Glutamatergic neuron (in vitro differentiated cells): ENCODE measurements around the gene DUSP23. TPM values are rescaled to one million over a fixed set of nuclear protein-coding genes. Genes with fewer than 3 reads are reported as not detected.

ENCODE experiments used
- DNase-seq: peaks from one replicate; pipeline ENCODE4 v3.0.0; 2022
- H3K27ac Mint-ChIP-seq: one replicate; pipeline ENCODE4 v1.8.0; 2020; ENCODE audit warnings: mild to moderate bottlenecking, mixed read lengths, inconsistent platforms; ENCODE audit not compliant: unreplicated experiment
- H3K27me3 Mint-ChIP-seq: one replicate; pipeline ENCODE4 v1.8.0; 2020; ENCODE audit warnings: mild to moderate bottlenecking, moderate library complexity, mixed read lengths, inconsistent platforms; ENCODE audit not compliant: unreplicated experiment
- H3K36me3 Mint-ChIP-seq: one replicate; pipeline ENCODE4 v1.8.0; 2020; ENCODE audit warnings: mild to moderate bottlenecking, mixed read lengths, inconsistent platforms; ENCODE audit not compliant: unreplicated experiment
- H3K4me1 Mint-ChIP-seq: one replicate; pipeline ENCODE4 v1.8.0; 2020; ENCODE audit warnings: mild to moderate bottlenecking, low read depth, mixed read lengths, inconsistent platforms; ENCODE audit not compliant: unreplicated experiment
- H3K4me3 Mint-ChIP-seq: one replicate; pipeline ENCODE4 v1.8.0; 2020; ENCODE audit warnings: mild to moderate bottlenecking, mixed read lengths, inconsistent platforms; ENCODE audit not compliant: unreplicated experiment
- H3K9me3 Mint-ChIP-seq: one replicate; pipeline ENCODE4 v1.8.0; 2020; ENCODE audit warnings: mild to moderate bottlenecking, moderate library complexity, mixed read lengths, inconsistent platforms; ENCODE audit not compliant: unreplicated experiment
- CTCF ChIP-seq: fragments of 200-600 bp; sonication (generic); IDR thresholded peaks from one replicate; pipeline ENCODE4 v1.5.0; 2021; ENCODE audit not compliant: partially characterized antibody, unreplicated experiment
- total RNA-seq: library from RNA; stranded (reverse); fragmentation: NEBNext Ultra II Directional; extraction: Animal tissue kit (Norgen Biotek cat#: 25700); gene quantifications from one replicate; pipeline ENCODE4 v1.2.1, GENCODE V29; 2021; ENCODE audit not compliant: unreplicated experiment

The DUSP23 gene
- total RNA-seq, 1 donor from 2014 or later: 11.6 TPM

- no peak for DNase-seq
- Mint-ChIP-seq H3K27me3 (no peaks in the 10 kb centered on the region), H3K4me1 (no peaks in the 10 kb centered on the region), H3K4me3 (no peak overlapping the region), H3K9me3 (no peaks in the 10 kb centered on the region), H3K36me3 (no peaks in the 10 kb centered on the region), H3K27ac (no peak overlapping the region)
- no peak for TF ChIP-seq CTCF
These were observed 27.4 kb upstream of the DUSP23 start for GRCh38 chr1:159753386-159753785.

- no peak for DNase-seq
- Mint-ChIP-seq H3K4me3 (no peak overlapping the region), H3K36me3 (no peaks in the 10 kb centered on the region), H3K27me3 (no peaks in the 10 kb centered on the region), H3K27ac (no peak overlapping the region), H3K4me1 (no peaks in the 10 kb centered on the region), H3K9me3 (no peaks in the 10 kb centered on the region)
- TF ChIP-seq CTCF: no peak
These were observed 25.2 kb upstream of the DUSP23 start for GRCh38 chr1:159755451-159756007.

GRCh38 chr1:159756397-159756796 lies 24.4 kb upstream of the DUSP23 start:
- H3K27ac Mint-ChIP-seq: no peak overlapping the region
- no peaks in the 10 kb centered on the region for H3K36me3 Mint-ChIP-seq
- no peak overlapping the region for H3K4me3 Mint-ChIP-seq
- no peak for TF ChIP-seq CTCF
- DNase-seq: no peak
- H3K9me3 Mint-ChIP-seq: no peaks in the 10 kb centered on the region
- H3K4me1 Mint-ChIP-seq: no peaks in the 10 kb centered on the region
- no peaks in the 10 kb centered on the region for H3K27me3 Mint-ChIP-seq

GRCh38 chr1:159763686-159764085 lies 17.1 kb upstream of the DUSP23 start:
- Mint-ChIP-seq H3K27me3 (no peaks in the 10 kb centered on the region), H3K4me1 (no peaks in the 10 kb centered on the region), H3K36me3 (no peaks in the 10 kb centered on the region), H3K9me3 (no peaks in the 10 kb centered on the region), H3K4me3 (no peak overlapping the region), H3K27ac (no peak overlapping the region)
- no peak for TF ChIP-seq CTCF
- no peak for DNase-seq

- Mint-ChIP-seq H3K9me3 (no peaks in the 10 kb centered on the region), H3K4me1 (no peaks in the 10 kb centered on the region), H3K4me3 (no peak overlapping the region), H3K27ac (no peak overlapping the region), H3K27me3 (no peaks in the 10 kb centered on the region), H3K36me3 (no peaks in the 10 kb centered on the region)
- TF ChIP-seq CTCF: no peak
- no peak for DNase-seq
These were observed 15.0 kb upstream of the DUSP23 start for GRCh38 chr1:159765806-159766205.
